ENCODE measurements around the gene PDCD11.

Gene PDCD11

GRCh38 chr10:103445767-103446567, 49.5 kb downstream of the PDCD11 start:
- DNase-seq (ENCODE audit: insufficient read length, low spot score), result no peak
- FAIRE-seq, result no peak
- TF ChIP-seq POLR2A (IDR thresholded peaks at IDR 0.05; ENCODE audit: low read depth, low read length) (no peak), POU2F2 (IDR thresholded peaks at IDR 0.05; ENCODE audit: low read depth, low read length) (no peak), POLR2AphosphoS5 (IDR thresholded peaks at IDR 0.05; ENCODE audit: low read depth, low read length) (no peak), PAX5 (IDR thresholded peaks at IDR 0.05; ENCODE audit: insufficient read depth, low read length, severe bottlenecking) (no peak), SPI1 (IDR thresholded peaks at IDR 0.05; ENCODE audit: low read depth, low read length) (no peak), TAF1 (IDR thresholded peaks at IDR 0.05; ENCODE audit: low read depth, low read length) (no peak)

GRCh38 chr10:103447187-103447586, 50.8 kb downstream of the PDCD11 start:
- no peak for DNase-seq (ENCODE audit: insufficient read length, low spot score)
- TF ChIP-seq TAF1 (IDR thresholded peaks at IDR 0.05; ENCODE audit: low read depth, low read length) (no peak), POU2F2 (IDR thresholded peaks at IDR 0.05; ENCODE audit: low read depth, low read length) (no peak), POLR2AphosphoS5 (IDR thresholded peaks at IDR 0.05; ENCODE audit: low read depth, low read length) (no peak), PAX5 (IDR thresholded peaks at IDR 0.05; ENCODE audit: insufficient read depth, low read length, severe bottlenecking) (no peak), SPI1 (IDR thresholded peaks at IDR 0.05; ENCODE audit: low read depth, low read length) (no peak), POLR2A (IDR thresholded peaks at IDR 0.05; ENCODE audit: low read depth, low read length) (no peak)
- FAIRE-seq, result no peak

GRCh38 chr10:103448746-103449145, 52.3 kb downstream of the PDCD11 start:
- no peak for FAIRE-seq
- TF ChIP-seq TAF1 (IDR thresholded peaks at IDR 0.05; ENCODE audit: low read depth, low read length) (no peak), SPI1 (IDR thresholded peaks at IDR 0.05; ENCODE audit: low read depth, low read length) (no peak), POLR2AphosphoS5 (IDR thresholded peaks at IDR 0.05; ENCODE audit: low read depth, low read length) (no peak), POU2F2 (IDR thresholded peaks at IDR 0.05; ENCODE audit: low read depth, low read length) (no peak), POLR2A (IDR thresholded peaks at IDR 0.05; ENCODE audit: low read depth, low read length) (no peak), PAX5 (IDR thresholded peaks at IDR 0.05; ENCODE audit: insufficient read depth, low read length, severe bottlenecking) (no peak)
- DNase-seq (ENCODE audit: insufficient read length, low spot score), result no peak

GRCh38 chr10:103449208-103450144, 53.0 kb downstream of the PDCD11 start:
- TF ChIP-seq POU2F2 (IDR thresholded peaks at IDR 0.05; ENCODE audit: low read depth, low read length), result no peak
- no peak for TF ChIP-seq TAF1 (IDR thresholded peaks at IDR 0.05; ENCODE audit: low read depth, low read length)
- TF ChIP-seq PAX5 (IDR thresholded peaks at IDR 0.05; ENCODE audit: insufficient read depth, low read length, severe bottlenecking), result no peak
- FAIRE-seq, result no peak
- DNase-seq (ENCODE audit: insufficient read length, low spot score), result no peak

GRCh38 chr10:103450201-103450695, 53.8 kb downstream of the PDCD11 start:
- FAIRE-seq (no peak), DNase-seq (ENCODE audit: insufficient read length, low spot score) (no peak)
- TF ChIP-seq POU2F2 (IDR thresholded peaks at IDR 0.05; ENCODE audit: low read depth, low read length), result no peak
- no peak for TF ChIP-seq POLR2AphosphoS5 (IDR thresholded peaks at IDR 0.05; ENCODE audit: low read depth, low read length)
- TF ChIP-seq SPI1 (IDR thresholded peaks at IDR 0.05; ENCODE audit: low read depth, low read length), result no peak
- no peak for TF ChIP-seq POLR2A (IDR thresholded peaks at IDR 0.05; ENCODE audit: low read depth, low read length)
- TF ChIP-seq TAF1 (IDR thresholded peaks at IDR 0.05; ENCODE audit: low read depth, low read length), result no peak
- TF ChIP-seq PAX5 (IDR thresholded peaks at IDR 0.05; ENCODE audit: insufficient read depth, low read length, severe bottlenecking), result no peak

- TF ChIP-seq SPI1 (IDR thresholded peaks at IDR 0.05; ENCODE audit: low read depth, low read length) (no peak), TAF1 (IDR thresholded peaks at IDR 0.05; ENCODE audit: low read depth, low read length) (no peak), PAX5 (IDR thresholded peaks at IDR 0.05; ENCODE audit: insufficient read depth, low read length, severe bottlenecking) (no peak), POLR2A (IDR thresholded peaks at IDR 0.05; ENCODE audit: low read depth, low read length) (no peak), POU2F2 (IDR thresholded peaks at IDR 0.05; ENCODE audit: low read depth, low read length) (no peak), POLR2AphosphoS5 (IDR thresholded peaks at IDR 0.05; ENCODE audit: low read depth, low read length) (no peak)
- DNase-seq (ENCODE audit: insufficient read length, low spot score) (peak; percentile 57), FAIRE-seq (peak; percentile 77)
These were observed 54.8 kb downstream of the PDCD11 start for GRCh38 chr10:103451091-103451813.

GRCh38 chr10:103451831-103452505, 55.5 kb downstream of the PDCD11 start, which contains the start of gene CALHM2:
TSS of gene CALHM2 (minus strand) at chr10:103452370. CDS start at chr10:103449941, 2,429 bp downstream.
- FAIRE-seq, result peak; percentile 90
- peak; percentile 89 for DNase-seq (ENCODE audit: insufficient read length, low spot score)
- TF ChIP-seq TAF1 (IDR thresholded peaks at IDR 0.05; ENCODE audit: low read depth, low read length), result no peak
- TF ChIP-seq POU2F2 (IDR thresholded peaks at IDR 0.05; ENCODE audit: low read depth, low read length), result no peak
- 0 out of 2 replicates have a peak, but pooled peaks have one; percentile 0 for TF ChIP-seq POLR2AphosphoS5 (IDR thresholded peaks at IDR 0.05; ENCODE audit: low read depth, low read length)
- TF ChIP-seq SPI1 (IDR thresholded peaks at IDR 0.05; ENCODE audit: low read depth, low read length), result peak; percentile 43

GRCh38 chr10:103452506-103453230, 56.2 kb downstream of the PDCD11 start:
- no peak for DNase-seq (ENCODE audit: insufficient read length, low spot score)
- no peak for FAIRE-seq
- TF ChIP-seq PAX5 (IDR thresholded peaks at IDR 0.05; ENCODE audit: insufficient read depth, low read length, severe bottlenecking), result no peak

Data from GM12891 (cell line).